GM19099 (cell line): Measurements from ENCODE around the gene FBL.

Experiments used
- POLR2A ChIP-seq: IDR thresholded peaks from 3 replicates; pipeline ENCODE4 v1.6.1; 2011; ENCODE audit warnings: low read depth; ENCODE audit not compliant: insufficient read length; ENCODE audit errors: extremely low read depth

FBL gene

DNA sequence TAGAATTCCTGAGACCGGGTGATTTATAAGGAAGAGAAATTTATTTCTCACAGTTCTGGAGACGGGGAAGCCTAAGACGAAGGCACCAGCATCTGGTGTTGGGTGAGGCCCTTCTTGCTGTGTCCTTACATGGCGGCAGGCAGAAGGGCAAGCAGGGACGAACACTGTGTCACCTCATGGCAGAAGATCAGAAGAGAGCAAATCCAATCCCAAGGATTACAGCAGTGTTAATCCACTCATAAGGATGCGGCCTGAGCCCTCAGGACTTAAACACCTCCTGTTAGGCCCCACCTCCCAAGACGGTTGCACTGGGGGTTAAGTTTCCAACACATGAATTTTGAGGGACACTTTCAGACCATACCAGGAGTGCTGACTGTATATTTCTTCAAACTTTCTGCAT is 6.7 kb upstream of the FBL start:
- no peak for TF ChIP-seq POLR2A

DNA sequence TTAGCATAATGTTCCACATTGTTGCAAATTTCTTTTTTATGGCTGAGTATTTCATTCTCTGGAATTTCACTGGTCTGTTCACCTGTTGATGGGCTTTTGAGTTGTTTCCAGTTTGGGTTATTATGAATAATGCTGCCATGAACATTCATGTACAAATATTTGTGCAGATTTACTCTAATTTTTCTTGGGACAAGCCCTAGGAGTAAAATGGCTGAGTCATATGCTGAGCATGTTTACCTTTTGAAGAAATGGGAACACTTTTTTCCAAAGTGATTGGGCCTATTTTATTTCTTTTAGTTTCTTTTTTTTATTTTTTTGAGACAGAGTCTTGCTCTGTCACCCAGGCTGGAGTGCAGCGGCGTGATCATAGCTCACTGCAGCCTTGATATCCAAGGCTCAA is 4.7 kb upstream of the FBL start:
- no peak for TF ChIP-seq POLR2A

DNA sequence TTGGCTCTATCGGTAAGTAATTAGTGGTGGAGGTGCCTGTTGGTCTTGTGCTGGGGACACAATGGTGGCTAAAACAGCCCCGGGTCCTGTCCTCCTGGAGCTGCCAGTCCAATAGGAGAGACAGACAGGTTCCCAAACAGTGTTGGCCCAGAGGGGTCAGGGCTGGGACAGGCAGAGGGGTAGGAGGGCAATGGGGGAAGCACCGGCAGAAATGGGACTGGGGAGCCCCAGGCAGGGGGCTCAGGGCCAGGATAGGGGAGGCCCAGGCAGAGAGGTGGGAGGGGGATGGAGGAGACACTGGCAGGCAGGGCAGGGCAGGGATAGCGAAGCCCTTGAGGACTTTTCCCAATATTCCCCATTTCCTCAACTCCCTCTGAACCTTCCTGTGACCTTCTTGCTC is 2.2 kb upstream of the FBL start:
- TF ChIP-seq POLR2A = no peak

- TF ChIP-seq POLR2A = no peak
Observed at GRCh38 chr19:39847525-39847924, 1.3 kb upstream of the FBL start.

DNA sequence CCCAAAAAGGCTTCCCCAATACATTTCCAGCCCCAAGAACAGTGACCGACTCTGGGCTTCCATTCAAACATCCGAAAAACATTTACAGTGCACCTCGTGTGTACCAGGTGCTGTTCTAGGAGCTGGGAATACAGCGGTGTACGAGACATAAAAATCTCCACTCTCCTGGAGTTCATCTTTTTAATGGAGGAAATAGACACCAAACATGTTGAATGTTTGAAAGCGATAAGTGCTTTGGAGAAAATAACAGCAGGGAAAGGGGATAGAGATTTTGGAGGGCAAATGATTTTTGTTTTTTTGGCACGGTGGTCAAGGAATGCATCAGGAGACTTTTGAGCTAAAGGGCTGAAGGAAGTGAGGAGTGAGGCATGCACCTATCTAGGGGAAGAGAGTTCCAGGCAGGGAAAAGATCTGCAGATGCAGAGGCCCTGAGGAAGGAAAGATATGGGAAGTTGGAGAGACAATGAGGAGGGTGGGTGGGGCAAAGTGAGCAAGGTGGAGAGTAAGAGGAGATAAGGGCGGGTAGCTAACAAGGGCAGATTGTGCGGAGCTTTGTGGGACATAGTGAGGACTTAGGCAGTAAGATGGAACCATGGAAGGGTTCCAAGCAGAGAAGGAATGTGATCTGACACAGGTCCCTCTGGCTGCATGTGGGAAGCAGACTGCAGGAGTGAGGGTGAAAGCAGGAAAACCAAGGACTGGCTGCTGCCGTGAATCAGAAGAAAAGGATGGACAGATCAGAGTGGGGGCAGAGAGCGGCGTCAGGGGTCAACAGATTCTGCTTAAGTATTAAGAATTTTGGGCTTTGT is 703 bp upstream of the FBL start:
- TF ChIP-seq POLR2A = no peak

DNA sequence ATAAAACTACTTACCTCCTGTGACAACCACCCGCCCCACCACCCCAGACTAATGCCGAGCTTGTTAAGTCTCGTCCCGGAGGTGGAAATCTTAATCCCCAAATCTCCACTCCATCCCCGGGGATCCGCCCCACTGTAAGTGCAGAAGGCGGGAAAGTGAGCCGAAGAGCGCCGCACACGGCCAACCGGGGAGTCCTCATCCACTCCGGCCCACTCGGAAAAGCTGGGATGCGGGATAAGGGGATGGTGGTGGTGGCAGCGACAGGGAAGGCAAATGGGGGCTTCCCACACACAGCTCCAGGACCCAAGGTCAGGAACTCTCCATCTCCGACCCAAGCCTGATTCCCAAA is 621 bp downstream of the FBL start:
- no peak for TF ChIP-seq POLR2A

DNA sequence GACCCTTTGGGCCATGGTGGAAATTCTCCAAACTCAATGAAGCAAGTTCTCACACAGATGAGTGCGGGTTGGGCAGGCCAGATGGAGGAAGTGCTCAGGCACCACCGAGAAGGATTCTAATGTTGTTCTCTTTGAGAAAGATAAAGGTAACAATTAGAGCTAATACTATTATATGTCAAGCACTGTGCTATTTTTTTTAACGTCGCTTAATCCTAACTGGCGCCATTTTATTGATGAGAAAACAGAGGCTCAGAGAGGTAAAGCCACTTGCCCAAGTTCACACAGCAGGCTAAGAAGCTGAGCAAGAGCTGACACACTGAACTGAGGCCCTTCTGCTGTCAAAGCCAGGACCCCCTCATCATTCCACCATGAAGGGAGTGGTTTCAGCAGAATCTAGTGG is 1.0 kb downstream of the FBL start:
- TF ChIP-seq POLR2A = no peak

DNA sequence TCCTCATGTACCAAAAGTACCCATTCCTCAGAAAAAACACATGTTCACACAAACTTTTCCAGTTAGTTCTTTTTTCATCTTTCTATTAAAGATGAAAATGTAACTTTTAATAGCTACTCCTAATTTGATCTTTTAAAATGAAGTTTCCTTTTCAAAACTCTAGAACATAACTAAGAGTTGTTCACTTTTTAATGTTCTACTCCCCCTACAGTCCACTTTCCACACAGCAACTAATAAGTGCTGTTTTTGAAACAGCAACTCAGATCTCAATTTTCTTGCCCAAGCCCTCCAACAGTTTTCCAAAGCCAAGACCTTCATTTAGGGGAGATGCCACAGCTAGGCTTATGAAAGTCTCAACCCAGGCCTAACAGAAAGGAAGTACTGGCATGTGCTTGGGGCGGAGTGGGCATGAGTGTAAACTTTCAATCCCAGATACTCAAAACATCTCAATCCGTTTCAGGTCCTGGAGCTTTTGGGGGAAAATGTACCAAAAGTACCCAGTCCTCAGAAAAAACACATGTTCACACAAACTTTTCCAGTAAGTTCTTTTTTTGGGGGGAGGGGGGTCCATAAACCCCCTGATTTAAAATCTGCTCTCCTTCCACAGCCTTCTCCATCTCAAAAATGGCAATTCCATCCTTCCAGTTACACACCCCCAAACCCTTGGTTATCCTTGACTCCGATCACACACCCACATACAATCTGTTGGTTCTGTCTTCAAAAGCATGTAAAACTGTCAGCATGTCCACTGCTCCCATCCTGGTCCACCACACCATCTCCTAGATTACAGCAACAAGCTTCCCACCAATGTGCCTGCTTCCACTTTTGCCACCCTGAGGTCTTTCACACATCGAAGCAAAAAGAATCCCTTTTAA is 2.0 kb downstream of the FBL start:
- TF ChIP-seq POLR2A = no peak

- TF ChIP-seq POLR2A = no peak
Observed at GRCh38 chr19:39842693-39843435, 3.3 kb downstream of the FBL start.

GRCh38 chr19:39841041-39841440 is 5.1 kb downstream of the FBL start:
- TF ChIP-seq POLR2A = no peak

DNA sequence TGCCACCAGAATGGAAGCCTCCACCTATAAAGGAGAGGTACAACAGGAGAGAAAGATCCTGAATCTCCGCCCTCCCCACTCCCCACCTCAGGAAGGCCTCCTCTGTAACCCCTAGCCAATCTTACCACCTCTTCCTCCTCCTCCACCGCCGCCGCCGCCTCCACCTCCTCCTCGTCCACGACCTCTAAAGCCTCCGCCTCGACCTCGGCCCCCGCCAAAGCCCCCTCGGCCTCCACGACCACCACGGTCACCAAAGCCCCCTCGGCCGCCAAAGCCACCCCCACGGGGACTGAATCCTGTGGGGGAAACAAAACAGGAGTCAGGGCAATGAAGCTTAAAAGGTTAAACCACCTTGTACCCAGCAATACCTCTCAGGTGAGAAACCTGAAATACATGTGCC is 5.7 kb downstream of the FBL start:
- no peak for TF ChIP-seq POLR2A

- TF ChIP-seq POLR2A = no peak
Observed at GRCh38 chr19:39839678-39840327, 6.4 kb downstream of the FBL start.

- TF ChIP-seq POLR2A = no peak
Observed at GRCh38 chr19:39838569-39838968, 7.6 kb downstream of the FBL start.

DNA sequence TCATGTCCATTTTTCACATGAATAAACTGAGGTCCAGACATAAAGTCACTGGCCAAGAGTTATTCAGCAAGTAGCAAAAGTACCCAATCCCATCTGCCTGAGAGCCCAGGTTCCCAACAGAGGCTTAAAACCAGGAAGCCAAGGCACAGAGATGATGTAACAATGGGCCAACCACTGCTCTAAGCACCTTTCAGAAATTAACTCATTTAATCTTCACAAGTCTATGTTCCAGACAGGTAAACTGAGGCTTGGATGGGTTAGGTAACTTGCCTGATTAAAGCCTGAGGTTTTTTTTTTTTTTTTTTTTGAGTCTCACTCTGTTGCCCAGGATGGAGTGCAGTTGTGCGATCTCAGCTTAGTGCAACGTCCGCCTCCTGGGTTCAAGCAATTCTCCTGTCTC is 8.2 kb downstream of the FBL start:
- no peak for TF ChIP-seq POLR2A

DNA sequence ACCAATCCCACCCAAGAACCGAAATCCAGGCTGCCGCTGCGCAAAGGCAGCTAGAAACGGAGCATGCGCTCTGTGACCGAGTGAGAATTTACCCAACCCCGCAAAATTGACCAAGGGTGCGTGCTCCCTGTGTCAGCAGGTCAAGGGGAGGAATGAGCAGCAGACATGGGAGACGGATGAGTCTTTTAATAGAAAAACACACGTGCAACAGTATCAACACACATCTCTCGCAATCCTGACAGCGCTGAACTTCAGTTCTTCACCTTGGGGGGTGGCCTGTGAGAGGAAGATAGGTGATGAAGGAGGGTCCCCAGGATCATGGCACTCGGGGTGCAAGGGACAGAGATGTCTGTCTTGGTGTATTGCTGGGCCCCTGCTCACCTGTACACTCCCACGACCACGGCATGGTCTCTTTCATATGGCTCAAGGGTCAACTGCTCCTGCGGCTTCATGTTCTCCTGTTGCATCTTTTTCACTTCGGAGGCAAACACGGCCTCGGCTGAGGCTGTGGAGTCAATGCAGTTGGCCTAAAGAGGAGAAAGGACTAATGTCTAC is 11.8 kb downstream of the FBL start:
- peak; percentile 35 for TF ChIP-seq POLR2A

- no peak for TF ChIP-seq POLR2A
Observed at GRCh38 chr19:39833464-39834286, 12.5 kb downstream of the FBL start, which contains the start of gene DYRK1B. Gene DYRK1B (minus strand): TSS chr19:39834162. CDS start chr19:39831867, 2,295 bp downstream.
